Endothelial cell (in vitro differentiated cells): ENCODE data around the gene PANX2. TPM values are rescaled to one million over a fixed set of nuclear protein-coding genes. Genes with fewer than 3 reads are reported as not detected.

Experiments used
- DNase-seq: peaks from one replicate; pipeline ENCODE4 v3.0.0; 2021; ENCODE audit warnings: low spot score
- H3K27ac Mint-ChIP-seq: one replicate; pipeline ENCODE4 v1.8.0; 2021; ENCODE audit warnings: mixed read lengths, inconsistent platforms; ENCODE audit not compliant: unreplicated experiment
- H3K27me3 Mint-ChIP-seq: one replicate; pipeline ENCODE4 v1.8.0; 2021; ENCODE audit warnings: mild to moderate bottlenecking, moderate library complexity, mixed read lengths, inconsistent platforms; ENCODE audit not compliant: unreplicated experiment
- H3K36me3 Mint-ChIP-seq: one replicate; pipeline ENCODE4 v1.8.0; 2021; ENCODE audit warnings: mild to moderate bottlenecking, low read depth, mixed read lengths, inconsistent platforms; ENCODE audit not compliant: unreplicated experiment
- H3K4me1 Mint-ChIP-seq: one replicate; pipeline ENCODE4 v1.8.0; 2021; ENCODE audit warnings: mild to moderate bottlenecking, mixed read lengths, inconsistent platforms; ENCODE audit not compliant: unreplicated experiment
- H3K4me3 Mint-ChIP-seq: one replicate; pipeline ENCODE4 v1.8.0; 2021; ENCODE audit warnings: mild to moderate bottlenecking, mixed read lengths, inconsistent platforms; ENCODE audit not compliant: unreplicated experiment
- H3K9me3 Mint-ChIP-seq: one replicate; pipeline ENCODE4 v1.8.0; 2021; ENCODE audit warnings: mixed read lengths, inconsistent platforms; ENCODE audit not compliant: unreplicated experiment
- total RNA-seq: library from RNA; stranded (reverse); fragmentation: NEBNext Ultra II Directional; extraction: Animal tissue kit (Norgen Biotek cat#: 25700); gene quantifications from one replicate; pipeline ENCODE4 v1.2.1, GENCODE V29; 2021; ENCODE audit not compliant: unreplicated experiment
- TF ChIP-seq, protein P1 (sequence below): fragments of 200-600 bp; sonication (generic); IDR thresholded peaks from one replicate; pipeline ENCODE4 v1.5.0; 2021; ENCODE audit warnings: antibody characterized with exemption; ENCODE audit not compliant: unreplicated experiment

PANX2 gene
- total RNA-seq, 1 donor from 2014 or later, result 0.87 TPM

GRCh38 chr22:50196256-50196655 lies 25.7 kb downstream of the PANX2 start:
- TF ChIP-seq, protein P1, sequence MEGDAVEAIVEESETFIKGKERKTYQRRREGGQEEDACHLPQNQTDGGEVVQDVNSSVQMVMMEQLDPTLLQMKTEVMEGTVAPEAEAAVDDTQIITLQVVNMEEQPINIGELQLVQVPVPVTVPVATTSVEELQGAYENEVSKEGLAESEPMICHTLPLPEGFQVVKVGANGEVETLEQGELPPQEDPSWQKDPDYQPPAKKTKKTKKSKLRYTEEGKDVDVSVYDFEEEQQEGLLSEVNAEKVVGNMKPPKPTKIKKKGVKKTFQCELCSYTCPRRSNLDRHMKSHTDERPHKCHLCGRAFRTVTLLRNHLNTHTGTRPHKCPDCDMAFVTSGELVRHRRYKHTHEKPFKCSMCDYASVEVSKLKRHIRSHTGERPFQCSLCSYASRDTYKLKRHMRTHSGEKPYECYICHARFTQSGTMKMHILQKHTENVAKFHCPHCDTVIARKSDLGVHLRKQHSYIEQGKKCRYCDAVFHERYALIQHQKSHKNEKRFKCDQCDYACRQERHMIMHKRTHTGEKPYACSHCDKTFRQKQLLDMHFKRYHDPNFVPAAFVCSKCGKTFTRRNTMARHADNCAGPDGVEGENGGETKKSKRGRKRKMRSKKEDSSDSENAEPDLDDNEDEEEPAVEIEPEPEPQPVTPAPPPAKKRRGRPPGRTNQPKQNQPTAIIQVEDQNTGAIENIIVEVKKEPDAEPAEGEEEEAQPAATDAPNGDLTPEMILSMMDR, result no peak
- H3K27me3 Mint-ChIP-seq, result peaks cover 8% of the 10 kb centered on the region
- no peak overlapping the region for H3K27ac Mint-ChIP-seq
- peaks cover 3% of the 10 kb centered on the region for H3K36me3 Mint-ChIP-seq
- no peaks in the 10 kb centered on the region for H3K4me1 Mint-ChIP-seq
- no peak overlapping the region for H3K4me3 Mint-ChIP-seq
- DNase-seq, result no peak
- H3K9me3 Mint-ChIP-seq, result no peaks in the 10 kb centered on the region

DNA sequence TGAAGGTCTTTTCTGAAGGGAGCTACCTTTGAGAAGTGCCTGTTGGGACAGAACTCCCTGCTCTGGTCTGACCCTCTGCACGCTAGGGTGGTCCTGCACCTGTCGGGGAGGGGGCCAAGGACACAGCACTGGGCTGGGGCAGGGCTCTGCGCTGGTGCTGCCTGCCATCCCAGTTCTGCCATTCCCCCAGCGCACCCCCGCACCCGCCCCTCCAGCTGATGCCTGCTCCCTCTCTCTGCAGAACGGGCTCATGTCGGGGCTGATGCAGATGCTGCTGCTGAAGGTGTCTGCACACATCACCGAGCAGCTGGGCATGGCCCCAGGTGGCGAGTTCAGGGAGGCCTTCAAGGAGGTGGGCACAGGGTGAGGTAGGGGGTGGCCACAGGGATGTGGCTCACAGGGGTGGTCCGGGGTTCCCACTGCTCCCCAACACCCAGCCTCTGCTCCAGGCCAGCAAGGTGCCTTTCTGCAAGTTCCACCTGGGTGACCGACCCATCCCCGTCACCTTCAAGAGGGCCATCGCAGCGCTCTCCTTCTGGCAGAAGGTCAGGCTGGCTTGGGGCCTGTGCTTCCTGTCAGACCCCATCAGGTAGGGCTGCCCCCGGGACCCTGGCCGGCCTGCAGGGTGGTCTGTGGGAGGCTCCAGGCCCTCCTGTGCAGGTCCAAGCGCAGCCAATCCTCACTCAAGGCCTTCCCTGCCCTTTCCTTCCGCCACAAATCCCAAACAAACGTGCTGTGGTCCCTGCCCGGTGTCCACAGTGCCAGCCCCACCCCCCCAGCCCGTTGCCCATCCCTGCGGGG lies 26.7 kb downstream of the PANX2 start:
- DNase-seq, result no peak
- no peaks in the 10 kb centered on the region for H3K9me3 Mint-ChIP-seq
- no peak overlapping the region for H3K27ac Mint-ChIP-seq
- H3K36me3 Mint-ChIP-seq, result no peaks in the 10 kb centered on the region
- H3K27me3 Mint-ChIP-seq, result peaks cover 4% of the 10 kb centered on the region
- peaks cover 4% of the 10 kb centered on the region for H3K4me1 Mint-ChIP-seq
- TF ChIP-seq, protein P1, result no peak
- no peak overlapping the region for H3K4me3 Mint-ChIP-seq

DNA sequence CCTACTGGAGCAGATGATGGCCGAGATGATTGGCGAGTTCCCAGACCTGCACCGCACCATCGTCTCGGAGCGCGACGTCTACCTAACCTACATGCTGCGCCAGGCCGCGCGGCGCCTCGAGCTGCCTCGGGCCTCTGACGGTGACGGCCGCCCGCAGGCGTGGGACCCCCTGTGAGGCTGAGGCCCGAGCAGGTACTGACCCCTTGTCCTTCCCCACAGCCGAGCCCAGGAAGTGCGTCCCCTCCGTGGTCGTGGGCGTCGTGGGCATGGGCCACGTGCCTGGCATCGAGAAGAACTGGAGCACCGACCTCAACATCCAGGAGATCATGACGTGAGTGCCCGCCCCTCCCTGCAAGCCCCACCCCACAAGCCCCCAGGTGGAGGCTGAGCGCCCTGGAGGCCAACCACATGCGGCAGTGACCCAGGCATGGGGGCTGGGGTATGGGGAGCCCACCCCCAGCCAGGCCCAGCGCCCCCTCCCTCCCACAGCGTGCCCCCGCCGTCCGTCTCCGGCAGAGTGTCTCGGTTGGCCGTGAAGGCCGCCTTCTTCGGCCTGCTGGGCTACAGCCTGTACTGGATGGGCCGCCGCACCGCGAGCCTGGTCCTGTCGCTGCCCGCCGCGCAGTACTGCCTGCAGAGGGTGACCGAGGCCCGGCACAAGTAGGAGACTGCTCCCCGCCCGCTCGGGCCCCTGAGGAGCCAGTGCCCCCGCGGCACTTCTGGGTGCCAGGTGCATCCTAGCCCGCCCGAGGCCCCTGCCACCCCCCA lies 27.5 kb downstream of the PANX2 start:
- no peak overlapping the region for H3K4me3 Mint-ChIP-seq
- peaks cover 6% of the 10 kb centered on the region for H3K4me1 Mint-ChIP-seq
- no peaks in the 10 kb centered on the region for H3K36me3 Mint-ChIP-seq
- no peak for DNase-seq
- H3K27ac Mint-ChIP-seq, result no peak overlapping the region
- no peaks in the 10 kb centered on the region for H3K9me3 Mint-ChIP-seq
- TF ChIP-seq, protein P1, result no peak
- H3K27me3 Mint-ChIP-seq, result peaks cover 7% of the 10 kb centered on the region

DNA sequence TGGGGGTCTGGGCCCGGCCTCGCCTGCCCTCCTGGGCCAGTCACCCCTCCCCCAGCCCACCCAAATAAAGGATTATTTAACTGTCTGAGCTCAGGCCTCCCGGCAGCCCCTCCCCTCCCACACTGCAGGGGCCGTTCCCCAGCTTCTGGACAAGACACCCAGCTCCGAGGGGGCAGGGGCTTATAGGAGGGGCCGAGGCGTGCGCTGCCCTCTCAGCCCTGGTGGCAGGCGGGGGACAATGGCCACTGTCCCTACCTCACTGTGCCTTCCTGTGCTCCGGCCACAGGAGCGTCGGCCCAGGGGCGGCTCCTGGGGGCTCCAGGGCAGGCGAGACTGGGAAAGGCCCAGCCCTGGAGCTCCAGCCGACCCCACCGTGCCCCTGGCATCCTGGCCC lies 28.1 kb downstream of the PANX2 start:
- peaks cover 6% of the 10 kb centered on the region for H3K4me1 Mint-ChIP-seq

More for the DNA sequence above, 28.1 kb downstream of the PANX2 start:
- TF ChIP-seq, protein P1, result no peak
- H3K36me3 Mint-ChIP-seq, result peaks cover 4% of the 10 kb centered on the region
- no peak for DNase-seq
- H3K4me3 Mint-ChIP-seq, result no peak overlapping the region
- H3K27ac Mint-ChIP-seq, result no peak overlapping the region
- H3K9me3 Mint-ChIP-seq, result no peaks in the 10 kb centered on the region
- H3K27me3 Mint-ChIP-seq, result peaks cover 7% of the 10 kb centered on the region
